Measurements from ENCODE around the gene HELQ. TPM values are rescaled to one million over a fixed set of nuclear protein-coding genes. Genes with fewer than 3 reads are reported as not detected.

HELQ gene
- total and polyA plus RNA-seq, 2 of the 13 experiments (the other 11 are each of a cell fraction or from before 2014, with no cell fraction given) = 6.6 to 10.8 TPM

- TF ChIP-seq PRDM4 (CRISPR knock-in tag; IDR thresholded peaks at IDR 0.05; ENCODE audit: borderline replicate concordance) (no peak), KIAA2018 (CRISPR knock-in tag; IDR thresholded peaks at IDR 0.05; ENCODE audit: borderline replicate concordance) (peak; percentile 80; the same call in 1 of the 2 replicates), ZNF614 (CRISPR knock-in tag; IDR thresholded peaks at IDR 0.05; ENCODE audit: borderline replicate concordance) (peak; percentile 98), DNMT1 (CRISPR knock-in tag; IDR thresholded peaks at IDR 0.05) (no peak), NR2F2 (IDR thresholded peaks at IDR 0.05; ENCODE audit: borderline replicate concordance, low read depth) (no peak), THAP7 (CRISPR knock-in tag; IDR thresholded peaks at IDR 0.05) (0 out of 2 replicates have a peak, but pooled peaks have one; percentile 49), MAZ (IDR thresholded peaks at IDR 0.05; ENCODE audit: borderline replicate concordance, low read depth, low read length) (no peak; the same call in 1 of the 2 replicates), MAZ (CRISPR knock-in tag; IDR thresholded peaks at IDR 0.05; ENCODE audit: low read depth) (peak; percentile 71), SP2 (CRISPR knock-in tag; IDR thresholded peaks at IDR 0.05) (peak; percentile 46), SRSF4 (IDR thresholded peaks at IDR 0.05; ENCODE audit: low read depth, low read length, poor library complexity, severe bottlenecking) (no peak), MNT (IDR thresholded peaks at IDR 0.05) (peak; percentile 70), NBN (conservative IDR thresholded peaks at IDR 0.05) (no peak), ZNF569 (CRISPR knock-in tag; IDR thresholded peaks at IDR 0.05; ENCODE audit: borderline replicate concordance) (no peak), DDIT3 (CRISPR knock-in tag; IDR thresholded peaks at IDR 0.05) (no peak)
Observed at GRCh38 chr4:83455281-83456183, at the start of gene HELQ, which contains the start of gene MRPS18C (continued).
